Measurements from ENCODE around the gene GABRB3.

GABRB3 gene

DNA sequence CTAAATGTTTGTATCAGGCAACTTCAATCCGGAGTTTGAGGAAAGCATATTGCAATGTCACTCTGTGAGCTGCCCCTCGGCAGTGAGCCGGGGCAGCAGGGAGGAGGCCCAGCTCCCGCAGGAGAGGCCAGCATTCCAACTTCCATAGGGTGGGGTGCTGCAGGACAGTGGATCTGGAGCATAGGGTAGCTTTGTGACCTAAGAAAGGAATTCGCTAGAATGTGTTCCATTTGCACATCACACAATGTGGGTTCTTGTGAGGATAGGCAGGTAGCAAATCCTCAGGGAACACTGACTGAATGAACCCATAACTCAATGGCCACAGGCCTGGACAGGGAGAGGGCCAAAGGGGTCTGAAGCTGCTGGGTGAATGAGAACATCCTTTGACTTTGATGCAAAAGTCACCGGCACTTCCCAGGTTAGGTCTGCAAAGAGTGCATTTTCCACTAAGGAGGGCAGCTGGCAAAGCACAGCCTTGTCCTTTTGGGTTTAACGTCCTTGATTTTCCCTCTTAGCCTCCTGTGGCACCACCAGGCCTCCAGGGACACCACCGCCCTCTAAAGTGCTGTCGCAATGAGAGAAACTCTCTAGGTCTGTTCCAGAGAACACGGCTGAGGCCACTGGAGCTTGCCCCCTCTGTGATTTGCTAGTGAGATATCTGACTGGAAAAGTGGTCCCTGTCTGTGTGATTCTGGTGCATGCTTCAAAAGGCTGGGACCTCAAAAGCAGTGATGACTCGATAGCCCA is 36.2 kb downstream of the GABRB3 start:
- TF ChIP-seq CTCF (IDR thresholded peaks at IDR 0.05) (no peak), ZFX (IDR thresholded peaks at IDR 0.05; ENCODE audit: borderline replicate concordance) (no peak)
- H3K27ac ChIP-seq: no peak overlapping the region

GRCh38 chr15:26731965-26732364 is 40.9 kb downstream of the GABRB3 start:
- TF ChIP-seq CTCF (IDR thresholded peaks at IDR 0.05): no peak
- no peak for TF ChIP-seq ZFX (IDR thresholded peaks at IDR 0.05; ENCODE audit: borderline replicate concordance)
- H3K27ac ChIP-seq: no peak overlapping the region

DNA sequence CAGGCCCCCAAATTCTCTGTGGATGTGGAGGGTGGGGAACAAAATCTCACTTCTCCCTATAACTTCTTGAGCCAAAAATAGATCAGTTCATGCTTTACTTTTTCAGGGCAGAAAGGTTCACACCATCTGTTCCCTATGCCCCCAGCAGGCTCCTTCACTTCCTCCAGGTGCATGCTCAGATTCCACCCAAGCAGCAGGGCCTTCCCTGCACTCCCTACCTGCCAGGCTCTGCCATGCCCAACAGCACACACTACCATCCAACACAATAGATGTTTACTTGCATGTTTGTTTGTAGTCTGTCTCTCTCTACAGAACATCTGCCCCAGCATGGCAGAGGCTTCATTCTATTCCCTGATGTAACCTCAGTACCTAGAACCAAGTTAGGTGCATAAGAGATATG is 43.3 kb downstream of the GABRB3 start:
- TF ChIP-seq CTCF (IDR thresholded peaks at IDR 0.05): no peak
- no peak for TF ChIP-seq ZFX (IDR thresholded peaks at IDR 0.05; ENCODE audit: borderline replicate concordance)
- H3K27ac ChIP-seq: no peak overlapping the region

DNA sequence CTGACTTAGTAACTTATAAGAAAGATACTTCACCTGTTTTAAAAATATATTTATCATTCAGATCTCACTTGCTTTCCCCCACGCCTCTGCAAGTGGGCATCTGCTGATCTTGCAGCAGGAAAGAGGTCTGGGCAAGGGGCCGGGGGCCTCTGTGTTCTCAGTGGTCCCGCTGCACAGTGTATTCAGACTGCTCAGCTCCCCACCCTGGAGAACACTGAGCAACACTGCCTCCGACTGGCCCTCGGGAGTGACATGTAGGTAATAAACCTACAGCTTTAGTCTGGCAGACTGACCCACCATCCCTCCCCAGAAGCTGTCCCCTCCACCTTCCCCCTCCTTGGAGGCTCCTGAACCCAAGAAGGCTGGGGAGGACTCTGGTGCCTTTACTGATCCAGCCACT is 43.8 kb downstream of the GABRB3 start:
- no peak overlapping the region for H3K27ac ChIP-seq
- no peak for TF ChIP-seq CTCF (IDR thresholded peaks at IDR 0.05)
- TF ChIP-seq ZFX (IDR thresholded peaks at IDR 0.05; ENCODE audit: borderline replicate concordance): no peak

DNA sequence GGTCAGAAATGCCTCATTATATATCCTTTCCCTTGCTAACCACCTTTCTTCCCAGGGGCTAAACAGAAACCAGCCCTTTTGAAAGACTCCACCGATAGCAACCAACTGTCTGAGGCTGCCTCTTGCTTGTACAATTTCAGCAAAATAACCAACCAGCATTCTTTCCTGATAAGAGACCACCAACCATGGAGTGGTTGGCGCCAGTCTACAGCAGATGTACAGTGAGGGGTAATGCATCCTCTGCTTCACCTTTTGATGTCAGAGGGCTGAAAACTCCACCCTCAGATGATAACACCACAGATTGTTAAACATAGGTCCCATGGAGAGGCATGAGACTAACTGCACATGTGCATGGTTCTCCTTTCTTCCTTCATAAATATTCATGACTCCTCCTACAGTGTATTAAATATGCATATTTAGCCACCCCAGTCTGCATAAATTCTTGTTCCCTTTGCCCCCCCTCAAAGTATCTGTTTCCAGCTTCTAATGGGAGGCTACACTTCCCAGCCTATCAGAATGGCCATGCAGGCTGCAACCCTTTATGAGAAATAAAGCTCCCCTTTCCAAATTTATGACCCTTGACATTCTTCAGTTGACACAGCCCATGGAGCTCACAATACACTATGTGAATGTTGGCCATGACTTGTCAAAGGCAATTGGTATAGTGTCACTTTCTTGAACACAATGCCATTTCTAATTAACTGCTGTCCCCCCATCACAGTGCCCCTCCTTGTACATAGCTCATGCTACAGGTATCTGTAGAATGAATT is 48.3 kb downstream of the GABRB3 start:
- H3K27ac ChIP-seq: no peak overlapping the region
- no peak for TF ChIP-seq ZFX (IDR thresholded peaks at IDR 0.05; ENCODE audit: borderline replicate concordance)
- TF ChIP-seq CTCF (IDR thresholded peaks at IDR 0.05): no peak

DNA sequence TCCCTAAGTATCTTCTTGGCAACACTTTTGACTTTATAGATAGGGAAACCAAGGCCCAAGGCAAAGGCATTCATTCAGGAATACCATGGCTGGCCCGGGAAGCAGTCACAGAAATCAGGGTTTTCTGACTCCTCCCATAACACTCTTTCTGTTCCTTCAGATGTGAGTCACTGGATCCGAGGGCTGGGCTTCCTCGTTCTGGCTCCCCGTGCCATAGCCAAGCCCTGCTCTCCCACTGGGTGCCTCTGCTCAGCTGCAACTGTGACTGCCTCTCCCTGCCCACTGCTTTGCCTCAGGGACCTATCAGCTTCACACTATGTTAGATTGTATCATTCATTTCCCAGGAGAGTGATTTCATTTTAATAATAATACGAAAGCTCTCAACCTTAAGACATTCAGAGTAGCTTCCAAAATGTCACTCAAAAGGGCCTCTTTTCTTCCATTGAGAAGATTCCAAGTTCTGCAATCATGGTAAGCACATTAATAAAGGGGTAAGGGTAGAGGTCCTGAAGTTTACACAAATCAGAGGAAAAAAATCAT is 50.2 kb downstream of the GABRB3 start:
- TF ChIP-seq CTCF (IDR thresholded peaks at IDR 0.05) (no peak), ZFX (IDR thresholded peaks at IDR 0.05; ENCODE audit: borderline replicate concordance) (no peak)
- no peak overlapping the region for H3K27ac ChIP-seq

Data from 22Rv1 (cell line).